ENCODE data around the gene CIROP. TPM values are rescaled to one million over a fixed set of nuclear protein-coding genes. Genes with fewer than 3 reads are reported as not detected.

Gene CIROP
- total and polyA plus RNA-seq, 4 donors, result not detected

DNA sequence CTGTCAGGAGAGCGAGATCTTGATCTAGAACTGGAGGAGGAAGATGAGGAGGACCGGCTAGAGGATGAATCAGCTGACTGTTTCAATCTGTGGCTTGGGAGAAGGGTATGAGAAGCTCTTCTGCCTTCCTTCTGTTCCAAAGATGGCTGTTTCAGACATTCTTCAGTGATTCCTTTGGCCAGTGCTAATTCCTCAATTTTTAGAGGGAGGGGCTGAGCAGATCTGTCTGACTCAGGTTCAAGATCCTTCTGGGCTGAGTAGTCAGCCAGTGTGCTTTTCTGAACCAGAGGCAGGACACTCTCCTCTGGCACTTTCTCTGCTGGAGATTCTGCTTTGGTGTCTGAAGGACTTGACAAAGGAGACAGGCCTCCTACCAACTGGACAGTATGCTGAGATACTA, 25.1 kb downstream of the CIROP start:
- no peak for TF ChIP-seq TAF1 (conservative IDR thresholded peaks at IDR 0.05)
- no peak for TF ChIP-seq FOXA2 (IDR thresholded peaks at IDR 0.05)
- TF ChIP-seq, protein P1, sequence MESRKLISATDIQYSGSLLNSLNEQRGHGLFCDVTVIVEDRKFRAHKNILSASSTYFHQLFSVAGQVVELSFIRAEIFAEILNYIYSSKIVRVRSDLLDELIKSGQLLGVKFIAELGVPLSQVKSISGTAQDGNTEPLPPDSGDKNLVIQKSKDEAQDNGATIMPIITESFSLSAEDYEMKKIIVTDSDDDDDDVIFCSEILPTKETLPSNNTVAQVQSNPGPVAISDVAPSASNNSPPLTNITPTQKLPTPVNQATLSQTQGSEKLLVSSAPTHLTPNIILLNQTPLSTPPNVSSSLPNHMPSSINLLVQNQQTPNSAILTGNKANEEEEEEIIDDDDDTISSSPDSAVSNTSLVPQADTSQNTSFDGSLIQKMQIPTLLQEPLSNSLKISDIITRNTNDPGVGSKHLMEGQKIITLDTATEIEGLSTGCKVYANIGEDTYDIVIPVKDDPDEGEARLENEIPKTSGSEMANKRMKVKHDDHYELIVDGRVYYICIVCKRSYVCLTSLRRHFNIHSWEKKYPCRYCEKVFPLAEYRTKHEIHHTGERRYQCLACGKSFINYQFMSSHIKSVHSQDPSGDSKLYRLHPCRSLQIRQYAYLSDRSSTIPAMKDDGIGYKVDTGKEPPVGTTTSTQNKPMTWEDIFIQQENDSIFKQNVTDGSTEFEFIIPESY (IDR thresholded peaks at IDR 0.05), result no peak
- TF ChIP-seq YY1 (IDR thresholded peaks at IDR 0.05), result no peak
- TF ChIP-seq NR2F2 (IDR thresholded peaks at IDR 0.05), result no peak
- TF ChIP-seq EGR1 (IDR thresholded peaks at IDR 0.05; ENCODE audit: low read depth in 2 of 2), result no peak
- TF ChIP-seq RXRA (IDR thresholded peaks at IDR 0.05), result no peak
- no peak for TF ChIP-seq SP1 (IDR thresholded peaks at IDR 0.05)
- no peak for TF ChIP-seq RAD21 (IDR thresholded peaks at IDR 0.05)
- TF ChIP-seq, protein P2, sequence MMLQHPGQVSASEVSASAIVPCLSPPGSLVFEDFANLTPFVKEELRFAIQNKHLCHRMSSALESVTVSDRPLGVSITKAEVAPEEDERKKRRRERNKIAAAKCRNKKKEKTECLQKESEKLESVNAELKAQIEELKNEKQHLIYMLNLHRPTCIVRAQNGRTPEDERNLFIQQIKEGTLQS (IDR thresholded peaks at IDR 0.05), result no peak
- no peak for TF ChIP-seq HNF4G (IDR thresholded peaks at IDR 0.05)
- TF ChIP-seq, protein P3, sequence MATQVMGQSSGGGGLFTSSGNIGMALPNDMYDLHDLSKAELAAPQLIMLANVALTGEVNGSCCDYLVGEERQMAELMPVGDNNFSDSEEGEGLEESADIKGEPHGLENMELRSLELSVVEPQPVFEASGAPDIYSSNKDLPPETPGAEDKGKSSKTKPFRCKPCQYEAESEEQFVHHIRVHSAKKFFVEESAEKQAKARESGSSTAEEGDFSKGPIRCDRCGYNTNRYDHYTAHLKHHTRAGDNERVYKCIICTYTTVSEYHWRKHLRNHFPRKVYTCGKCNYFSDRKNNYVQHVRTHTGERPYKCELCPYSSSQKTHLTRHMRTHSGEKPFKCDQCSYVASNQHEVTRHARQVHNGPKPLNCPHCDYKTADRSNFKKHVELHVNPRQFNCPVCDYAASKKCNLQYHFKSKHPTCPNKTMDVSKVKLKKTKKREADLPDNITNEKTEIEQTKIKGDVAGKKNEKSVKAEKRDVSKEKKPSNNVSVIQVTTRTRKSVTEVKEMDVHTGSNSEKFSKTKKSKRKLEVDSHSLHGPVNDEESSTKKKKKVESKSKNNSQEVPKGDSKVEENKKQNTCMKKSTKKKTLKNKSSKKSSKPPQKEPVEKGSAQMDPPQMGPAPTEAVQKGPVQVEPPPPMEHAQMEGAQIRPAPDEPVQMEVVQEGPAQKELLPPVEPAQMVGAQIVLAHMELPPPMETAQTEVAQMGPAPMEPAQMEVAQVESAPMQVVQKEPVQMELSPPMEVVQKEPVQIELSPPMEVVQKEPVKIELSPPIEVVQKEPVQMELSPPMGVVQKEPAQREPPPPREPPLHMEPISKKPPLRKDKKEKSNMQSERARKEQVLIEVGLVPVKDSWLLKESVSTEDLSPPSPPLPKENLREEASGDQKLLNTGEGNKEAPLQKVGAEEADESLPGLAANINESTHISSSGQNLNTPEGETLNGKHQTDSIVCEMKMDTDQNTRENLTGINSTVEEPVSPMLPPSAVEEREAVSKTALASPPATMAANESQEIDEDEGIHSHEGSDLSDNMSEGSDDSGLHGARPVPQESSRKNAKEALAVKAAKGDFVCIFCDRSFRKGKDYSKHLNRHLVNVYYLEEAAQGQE (IDR thresholded peaks at IDR 0.05), result no peak
- TF ChIP-seq HNF4A (conservative IDR thresholded peaks at IDR 0.05), result no peak
- TF ChIP-seq GABPA (IDR thresholded peaks at IDR 0.05 in 1 of 2, conservative IDR thresholded peaks at IDR 0.05 in 1 of 2), result no peak
- TF ChIP-seq FOXA1 (IDR thresholded peaks at IDR 0.05), result no peak
- no peak for TF ChIP-seq JUND (IDR thresholded peaks at IDR 0.05)
- TF ChIP-seq, protein P4, sequence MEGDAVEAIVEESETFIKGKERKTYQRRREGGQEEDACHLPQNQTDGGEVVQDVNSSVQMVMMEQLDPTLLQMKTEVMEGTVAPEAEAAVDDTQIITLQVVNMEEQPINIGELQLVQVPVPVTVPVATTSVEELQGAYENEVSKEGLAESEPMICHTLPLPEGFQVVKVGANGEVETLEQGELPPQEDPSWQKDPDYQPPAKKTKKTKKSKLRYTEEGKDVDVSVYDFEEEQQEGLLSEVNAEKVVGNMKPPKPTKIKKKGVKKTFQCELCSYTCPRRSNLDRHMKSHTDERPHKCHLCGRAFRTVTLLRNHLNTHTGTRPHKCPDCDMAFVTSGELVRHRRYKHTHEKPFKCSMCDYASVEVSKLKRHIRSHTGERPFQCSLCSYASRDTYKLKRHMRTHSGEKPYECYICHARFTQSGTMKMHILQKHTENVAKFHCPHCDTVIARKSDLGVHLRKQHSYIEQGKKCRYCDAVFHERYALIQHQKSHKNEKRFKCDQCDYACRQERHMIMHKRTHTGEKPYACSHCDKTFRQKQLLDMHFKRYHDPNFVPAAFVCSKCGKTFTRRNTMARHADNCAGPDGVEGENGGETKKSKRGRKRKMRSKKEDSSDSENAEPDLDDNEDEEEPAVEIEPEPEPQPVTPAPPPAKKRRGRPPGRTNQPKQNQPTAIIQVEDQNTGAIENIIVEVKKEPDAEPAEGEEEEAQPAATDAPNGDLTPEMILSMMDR (IDR thresholded peaks at IDR 0.05; ENCODE audit: low read depth, low read length, missing input control), result no peak
- TF ChIP-seq, protein P5, sequence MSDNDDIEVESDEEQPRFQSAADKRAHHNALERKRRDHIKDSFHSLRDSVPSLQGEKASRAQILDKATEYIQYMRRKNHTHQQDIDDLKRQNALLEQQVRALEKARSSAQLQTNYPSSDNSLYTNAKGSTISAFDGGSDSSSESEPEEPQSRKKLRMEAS (IDR thresholded peaks at IDR 0.05), result no peak
- 93% methylated on average over 2 of the region's 2 CpGs for WGBS
- Histone ChIP-seq H3K4me3 (ENCODE audit: low read depth in 1 of 3, low read length in 3 of 3) (no peak overlapping the region), H3K4me1 (ENCODE audit: control insufficient read depth in 4 of 4, insufficient read depth in 4 of 4, low read length in 3 of 4) (no peaks in the 10 kb centered on the region), H3K27me3 (ENCODE audit: control insufficient read depth in 4 of 4, insufficient read depth in 4 of 4, low read length in 3 of 4) (no peaks in the 10 kb centered on the region), H3K36me3 (ENCODE audit: control insufficient read depth in 4 of 4, insufficient read depth in 3 of 4, low read depth in 1 of 4, low read length in 3 of 4) (peaks cover 12 to 79% (median 63%) of the 10 kb centered on the region in 4 donors), H3K27ac (ENCODE audit: low read depth in 1 of 2, low read length in 2 of 2) (no peak overlapping the region), H3K9me3 (ENCODE audit: control insufficient read depth in 4 of 4, low read length in 3 of 4) (no peaks in the 10 kb centered on the region), H3K9ac (ENCODE audit: low read depth in 1 of 2, low read length in 2 of 2) (no peak overlapping the region)
- DNase-seq (ENCODE audit: low spot score), result no peak
